Measurements from ENCODE around the gene GJD3. TPM values are rescaled to one million over a fixed set of nuclear protein-coding genes. Genes with fewer than 3 reads are reported as not detected.
A peak's percentile ranks its signal among the peaks of the same experiment; 100 is the strongest.

Gene GJD3
- total RNA-seq, 2 donors from 2014 or later, result 0.82 to 5.3 TPM

DNA sequence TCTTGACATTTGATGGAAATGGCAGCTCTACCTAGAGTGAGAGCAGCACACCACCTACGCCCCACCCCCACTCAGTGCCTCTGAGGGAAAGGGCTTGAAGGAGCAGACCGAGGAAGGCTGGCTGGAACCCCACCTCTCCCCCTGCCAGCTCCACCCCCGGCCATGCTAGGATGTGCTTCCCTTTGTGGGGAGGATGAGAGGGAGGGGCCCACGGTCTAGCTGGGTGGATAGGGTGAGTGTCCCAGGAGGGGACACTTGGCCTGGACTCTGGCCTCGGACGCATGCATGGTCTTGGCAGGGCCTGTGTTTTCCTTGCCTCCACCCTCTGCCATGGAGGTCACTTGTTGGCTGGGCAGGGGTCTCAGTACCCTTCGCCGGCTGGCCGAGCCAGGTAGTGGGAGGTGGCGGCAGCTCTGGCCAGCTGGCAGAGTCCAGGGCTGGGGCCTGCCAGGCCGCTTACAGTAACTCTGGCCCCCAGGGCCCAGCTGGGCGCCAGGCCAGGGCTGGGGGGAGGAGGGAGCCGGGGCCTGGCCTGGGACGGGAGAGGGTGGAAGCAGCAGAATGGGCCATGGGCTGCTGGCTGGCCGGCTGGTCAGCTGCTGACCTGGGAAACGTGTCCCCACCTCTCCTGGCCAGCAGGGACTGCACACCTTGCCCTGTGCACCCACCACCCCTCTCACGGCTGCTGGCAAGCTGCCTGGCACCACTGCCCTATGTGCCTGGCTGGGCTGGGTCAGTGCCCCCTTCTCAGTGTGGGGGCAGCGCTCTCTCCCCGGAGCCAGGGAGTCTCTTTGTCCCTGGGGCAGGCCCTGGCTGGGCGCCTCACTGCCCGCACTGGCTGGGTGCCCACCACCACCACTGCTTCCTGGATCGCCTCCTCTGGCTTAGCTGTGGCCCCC lies 32.5 kb downstream of the GJD3 start:
- Histone ChIP-seq H3K4me3 (peak overlapping the region in 1 of 2 donors; percentile 8), H3K4me1 (replicated peaks) (peaks cover 40% of the 10 kb centered on the region)
- 8% methylated on average over 18 of the region's 22 CpGs for WGBS

DNA sequence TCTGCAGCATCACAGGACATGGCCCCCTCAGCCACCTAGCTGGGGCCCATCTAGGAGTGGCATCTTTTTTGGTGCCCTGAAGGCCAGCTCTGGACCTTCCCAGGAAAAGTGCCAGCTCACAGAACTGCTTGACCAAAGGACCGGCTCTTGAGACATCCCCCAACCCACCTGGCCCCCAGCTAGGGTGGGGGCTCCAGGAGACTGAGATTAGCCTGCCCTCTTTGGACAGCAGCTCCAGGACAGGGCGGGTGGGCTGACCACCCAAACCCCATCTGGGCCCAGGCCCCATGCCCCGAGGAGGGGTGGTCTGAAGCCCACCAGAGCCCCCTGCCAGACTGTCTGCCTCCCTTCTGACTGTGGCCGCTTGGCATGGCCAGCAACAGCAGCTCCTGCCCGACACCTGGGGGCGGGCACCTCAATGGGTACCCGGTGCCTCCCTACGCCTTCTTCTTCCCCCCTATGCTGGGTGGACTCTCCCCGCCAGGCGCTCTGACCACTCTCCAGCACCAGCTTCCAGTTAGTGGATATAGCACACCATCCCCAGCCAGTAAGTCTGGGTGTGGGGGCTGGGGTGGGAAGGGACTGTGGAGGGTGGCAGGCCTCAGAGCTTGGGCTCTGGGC lies 33.6 kb downstream of the GJD3 start:
- H3K4me1 ChIP-seq (replicated peaks), result peaks cover 42% of the 10 kb centered on the region
- no peaks in the 10 kb centered on the region for H3K36me3 ChIP-seq
- 89% methylated on average over 7 of the region's 10 CpGs for WGBS
- DNase-seq (ENCODE audit: low spot score), result no peak
- no peak overlapping the region for H3K4me3 ChIP-seq
- peak overlapping the region; percentile 43 to 80 for H3K27ac ChIP-seq
- no peaks in the 10 kb centered on the region for H3K9me3 ChIP-seq
- TF ChIP-seq POLR2A (IDR thresholded peaks at IDR 0.05) (no peak), POLR2AphosphoS5 (IDR thresholded peaks at IDR 0.05) (no peak)
- TF ChIP-seq, protein P1, sequence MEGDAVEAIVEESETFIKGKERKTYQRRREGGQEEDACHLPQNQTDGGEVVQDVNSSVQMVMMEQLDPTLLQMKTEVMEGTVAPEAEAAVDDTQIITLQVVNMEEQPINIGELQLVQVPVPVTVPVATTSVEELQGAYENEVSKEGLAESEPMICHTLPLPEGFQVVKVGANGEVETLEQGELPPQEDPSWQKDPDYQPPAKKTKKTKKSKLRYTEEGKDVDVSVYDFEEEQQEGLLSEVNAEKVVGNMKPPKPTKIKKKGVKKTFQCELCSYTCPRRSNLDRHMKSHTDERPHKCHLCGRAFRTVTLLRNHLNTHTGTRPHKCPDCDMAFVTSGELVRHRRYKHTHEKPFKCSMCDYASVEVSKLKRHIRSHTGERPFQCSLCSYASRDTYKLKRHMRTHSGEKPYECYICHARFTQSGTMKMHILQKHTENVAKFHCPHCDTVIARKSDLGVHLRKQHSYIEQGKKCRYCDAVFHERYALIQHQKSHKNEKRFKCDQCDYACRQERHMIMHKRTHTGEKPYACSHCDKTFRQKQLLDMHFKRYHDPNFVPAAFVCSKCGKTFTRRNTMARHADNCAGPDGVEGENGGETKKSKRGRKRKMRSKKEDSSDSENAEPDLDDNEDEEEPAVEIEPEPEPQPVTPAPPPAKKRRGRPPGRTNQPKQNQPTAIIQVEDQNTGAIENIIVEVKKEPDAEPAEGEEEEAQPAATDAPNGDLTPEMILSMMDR (IDR thresholded peaks at IDR 0.05), result no peak
- H3K27me3 ChIP-seq (replicated peaks; ENCODE audit: insufficient read depth), result no peaks in the 10 kb centered on the region
- intact Hi-C loops (cut with DNase I), result no loop called here

More for the DNA sequence above, 32.5 kb downstream of the GJD3 start:
- intact Hi-C loops (cut with DNase I), result no loop called here
- Histone ChIP-seq H3K27me3 (replicated peaks; ENCODE audit: insufficient read depth) (no peaks in the 10 kb centered on the region), H3K27ac (peak overlapping the region; percentile 43 to 80), H3K36me3 (no peaks in the 10 kb centered on the region), H3K9me3 (no peaks in the 10 kb centered on the region)
- DNase-seq (ENCODE audit: low spot score), result peak; percentile 84
- TF ChIP-seq, protein P1 (IDR thresholded peaks at IDR 0.05), result no peak
- TF ChIP-seq POLR2AphosphoS5 (IDR thresholded peaks at IDR 0.05), result peak; percentile 81

DNA sequence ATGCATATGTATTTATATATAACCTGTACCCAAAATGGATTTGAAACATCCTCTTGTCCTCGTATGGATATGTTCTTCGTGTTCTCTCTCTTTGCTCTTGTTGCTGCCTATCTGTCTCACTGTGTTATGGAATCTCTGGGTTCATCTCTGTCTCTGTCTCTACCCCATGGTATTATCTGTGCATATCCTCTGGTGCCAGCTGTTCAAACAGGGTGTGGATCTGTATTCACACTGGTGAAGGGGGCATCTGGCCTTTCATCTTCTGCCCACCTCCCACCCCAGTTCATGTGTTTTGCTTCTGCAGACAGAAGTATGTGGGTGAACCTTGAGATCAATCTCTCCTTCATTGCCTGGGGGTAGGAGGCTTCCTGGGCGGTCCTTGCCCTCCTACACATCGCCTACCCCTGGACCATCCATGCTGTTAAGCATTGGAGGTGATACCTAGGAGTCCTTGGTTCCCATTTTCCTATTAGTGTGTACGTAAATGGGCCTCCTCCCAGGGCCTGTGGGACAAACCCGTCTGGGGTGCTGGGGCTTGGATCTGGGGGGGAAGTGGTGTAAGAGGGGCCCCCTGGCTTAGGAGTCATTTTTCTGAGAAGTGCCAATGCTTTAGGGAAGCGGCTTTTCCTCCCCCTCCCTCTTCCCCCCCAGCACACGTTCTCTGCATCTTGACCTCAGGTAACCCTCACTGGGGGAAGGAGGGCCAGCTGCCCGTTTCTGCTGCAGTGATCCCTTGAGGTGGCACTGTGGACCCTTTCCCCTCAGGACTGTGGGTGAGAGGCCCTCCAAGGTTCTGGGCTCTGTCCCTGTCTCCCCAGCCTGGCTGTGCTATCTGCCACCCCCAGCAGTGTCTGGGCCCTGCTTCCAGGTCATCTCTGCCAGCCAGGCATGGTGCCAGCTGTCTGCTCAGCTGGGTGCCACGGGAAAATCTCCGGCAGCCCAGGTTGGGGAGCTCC lies 34.4 kb downstream of the GJD3 start:
- Histone ChIP-seq H3K27ac (peak overlapping the region; percentile 43 to 80), H3K36me3 (no peaks in the 10 kb centered on the region), H3K4me3 (no peak overlapping the region), H3K27me3 (replicated peaks; ENCODE audit: insufficient read depth) (no peaks in the 10 kb centered on the region), H3K9me3 (no peaks in the 10 kb centered on the region), H3K4me1 (replicated peaks) (peaks cover 42% of the 10 kb centered on the region)
- intact Hi-C loops (cut with DNase I), result no loop called here
- peak; percentile 71 for DNase-seq (ENCODE audit: low spot score)
- TF ChIP-seq POLR2AphosphoS5 (IDR thresholded peaks at IDR 0.05) (no peak), POLR2A (IDR thresholded peaks at IDR 0.05) (no peak)
- TF ChIP-seq, protein P1 (IDR thresholded peaks at IDR 0.05), result peak in 1 of 4 experiments; percentile 3
- 22% methylated on average over 11 of the region's 11 CpGs for WGBS

DNA sequence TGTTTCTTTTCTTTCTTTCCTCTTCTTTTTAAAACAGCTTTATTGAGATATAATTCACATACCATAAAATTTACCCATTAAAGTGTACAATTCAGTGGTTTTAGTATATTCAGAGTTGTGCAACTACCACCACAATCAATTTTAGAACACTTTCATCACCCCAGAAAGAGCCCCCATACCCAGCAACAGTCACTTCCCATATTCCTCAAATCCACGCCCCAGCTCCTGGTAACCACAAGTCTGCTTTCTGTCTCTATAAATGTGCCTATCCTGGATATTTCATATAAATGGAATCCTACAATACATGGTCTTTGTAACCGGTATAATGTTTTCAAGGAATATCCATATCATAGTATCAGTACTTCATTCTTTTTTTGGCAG lies 36.2 kb downstream of the GJD3 start:
- Histone ChIP-seq H3K36me3 (no peaks in the 10 kb centered on the region), H3K4me3 (no peak overlapping the region), H3K27me3 (replicated peaks; ENCODE audit: insufficient read depth) (no peaks in the 10 kb centered on the region), H3K9me3 (no peaks in the 10 kb centered on the region), H3K4me1 (replicated peaks) (peaks cover 44% of the 10 kb centered on the region), H3K27ac (peak overlapping the region in 1 of 2 donors; percentile 26)
- TF ChIP-seq, protein P1 (IDR thresholded peaks at IDR 0.05), result no peak
- TF ChIP-seq POLR2A (IDR thresholded peaks at IDR 0.05) (no peak), POLR2AphosphoS5 (IDR thresholded peaks at IDR 0.05) (no peak)
- intact Hi-C loops (cut with DNase I), result no loop called here
- 90% methylated on average over 2 of the region's 2 CpGs for WGBS
- no peak for DNase-seq (ENCODE audit: low spot score)

All from prostate gland (tissue), 2 donors.